CD4-positive, alpha-beta T cell treated with Interleukin-1 beta for 1 hour (primary cell): ENCODE data around the gene CRACR2A.

Experiments
- DNase-seq, 2 donors: peaks; one replicate each; pipeline ENCODE4 v3.0.0-alpha.2; 2020 to 2022

The CRACR2A gene

DNA sequence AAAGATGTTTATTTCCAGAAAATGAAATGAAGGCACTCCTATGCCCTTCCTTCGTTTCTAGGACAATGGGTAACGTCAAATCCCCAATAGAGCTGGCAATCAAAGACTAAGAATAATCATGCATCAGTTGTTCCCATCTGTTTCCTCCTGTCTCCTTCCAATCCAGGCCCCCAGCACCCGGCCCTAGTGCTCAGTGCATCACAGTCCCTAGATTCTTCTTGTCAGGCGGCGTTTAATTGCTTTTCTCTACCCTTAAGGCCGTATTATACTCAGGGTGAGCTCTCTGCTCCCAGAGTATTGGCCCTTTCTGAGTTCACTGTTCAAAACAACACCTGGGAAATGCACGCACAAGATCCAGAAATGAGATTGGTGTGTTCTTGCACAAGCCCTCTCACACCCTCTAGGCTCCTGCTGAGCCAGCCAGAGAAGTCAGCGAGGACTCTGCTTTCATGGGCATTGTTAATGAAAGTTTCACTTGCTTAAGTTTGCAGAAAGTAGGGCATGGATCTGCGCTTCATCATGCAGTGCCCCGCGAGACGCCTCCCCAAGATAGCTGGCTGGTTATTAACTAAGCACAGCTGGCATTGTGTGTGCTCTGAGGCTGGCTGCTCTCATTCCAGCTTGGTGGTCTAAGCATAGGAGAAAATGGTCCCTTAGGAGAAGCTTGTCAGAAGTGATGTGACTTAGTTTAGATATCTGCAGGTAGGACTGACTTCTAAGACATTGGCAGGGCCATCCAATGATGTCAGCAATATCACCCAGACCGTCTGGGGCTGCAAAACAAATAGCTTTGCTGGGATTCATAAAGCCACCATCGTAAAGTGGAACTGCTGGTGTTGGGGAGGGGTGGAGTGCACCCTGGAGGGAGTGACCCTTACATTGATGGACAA lies 28.7 kb downstream of the CRACR2A start:
- no peak for DNase-seq

GRCh38 chr12:3722368-3722767 lies 30.5 kb downstream of the CRACR2A start:
- DNase-seq, result no peak

DNA sequence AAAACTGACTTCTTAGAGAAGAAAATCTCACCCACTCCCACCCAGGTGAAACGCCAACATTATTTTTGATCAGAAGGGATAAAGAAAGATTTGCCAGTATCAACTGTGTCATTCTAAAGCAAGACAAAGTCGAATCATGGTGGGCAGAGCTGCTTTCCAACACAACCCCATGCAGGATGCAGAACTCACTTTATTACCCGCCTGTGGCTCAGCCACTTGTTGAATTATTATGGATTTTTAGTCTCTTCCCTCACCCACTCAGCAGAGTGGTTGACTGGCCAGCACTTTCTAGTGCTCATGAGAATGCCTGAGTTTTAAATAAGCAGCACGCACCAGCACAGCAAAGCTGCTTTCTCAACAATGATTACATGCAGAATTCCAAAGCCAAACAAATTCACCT lies 32.1 kb downstream of the CRACR2A start:
- DNase-seq, result no peak

- peak in 1 of 2 donors; percentile 60 for DNase-seq
These were observed 34.8 kb downstream of the CRACR2A start for GRCh38 chr12:3718100-3718499.

GRCh38 chr12:3717283-3717898 lies 35.5 kb downstream of the CRACR2A start:
- DNase-seq, result no peak

GRCh38 chr12:3715999-3716398 lies 36.9 kb downstream of the CRACR2A start:
- DNase-seq, result no peak

DNA sequence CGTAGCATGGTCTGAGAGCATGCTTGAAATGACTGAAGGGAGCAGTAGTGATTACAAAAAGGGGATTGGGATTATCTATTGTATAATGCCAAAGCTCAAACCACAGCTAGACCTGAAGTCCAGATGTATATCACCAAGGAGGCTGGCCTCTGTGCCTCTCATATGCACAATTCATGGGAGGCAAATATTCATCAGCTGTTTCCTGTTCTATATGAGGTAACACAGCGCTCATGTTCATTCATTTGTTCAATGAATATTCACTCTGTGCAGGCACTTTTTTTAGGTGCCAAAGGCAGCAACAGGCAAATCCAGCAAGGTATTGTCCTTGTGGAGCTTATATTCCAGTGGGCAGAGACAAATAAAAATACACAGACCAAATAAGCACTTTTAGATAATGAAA lies 39.0 kb downstream of the CRACR2A start:
- no peak for DNase-seq

- DNase-seq, result no peak
These were observed 39.4 kb downstream of the CRACR2A start for GRCh38 chr12:3713483-3713882.

GRCh38 chr12:3712209-3712992 lies 40.5 kb downstream of the CRACR2A start:
- no peak for DNase-seq

DNA sequence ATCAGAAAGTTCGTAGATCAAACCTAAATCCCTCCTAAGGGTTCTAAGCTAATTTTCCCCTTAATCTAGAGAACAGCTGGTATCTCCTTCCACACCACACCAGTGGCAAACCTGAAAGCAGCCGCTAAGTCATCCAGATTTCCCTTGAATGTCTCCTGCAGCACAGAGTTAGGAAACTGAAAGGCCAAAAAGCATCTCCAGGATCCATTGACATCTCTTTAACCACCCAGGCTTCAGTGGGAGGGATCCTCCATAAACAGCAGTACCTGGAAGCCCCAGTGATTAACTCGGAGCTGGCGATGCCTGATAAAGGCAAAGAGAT lies 47.6 kb downstream of the CRACR2A start:
- DNase-seq, result no peak

GRCh38 chr12:3704512-3705353 lies 48.2 kb downstream of the CRACR2A start:
- DNase-seq, result no peak

GRCh38 chr12:3700861-3701260 lies 52.0 kb downstream of the CRACR2A start:
- no peak for DNase-seq

GRCh38 chr12:3698218-3698974 lies 54.5 kb downstream of the CRACR2A start:
- no peak for DNase-seq

GRCh38 chr12:3697311-3697870 lies 55.5 kb downstream of the CRACR2A start:
- no peak for DNase-seq

- DNase-seq, result no peak
These were observed 58.2 kb downstream of the CRACR2A start for GRCh38 chr12:3694673-3695072.

DNA sequence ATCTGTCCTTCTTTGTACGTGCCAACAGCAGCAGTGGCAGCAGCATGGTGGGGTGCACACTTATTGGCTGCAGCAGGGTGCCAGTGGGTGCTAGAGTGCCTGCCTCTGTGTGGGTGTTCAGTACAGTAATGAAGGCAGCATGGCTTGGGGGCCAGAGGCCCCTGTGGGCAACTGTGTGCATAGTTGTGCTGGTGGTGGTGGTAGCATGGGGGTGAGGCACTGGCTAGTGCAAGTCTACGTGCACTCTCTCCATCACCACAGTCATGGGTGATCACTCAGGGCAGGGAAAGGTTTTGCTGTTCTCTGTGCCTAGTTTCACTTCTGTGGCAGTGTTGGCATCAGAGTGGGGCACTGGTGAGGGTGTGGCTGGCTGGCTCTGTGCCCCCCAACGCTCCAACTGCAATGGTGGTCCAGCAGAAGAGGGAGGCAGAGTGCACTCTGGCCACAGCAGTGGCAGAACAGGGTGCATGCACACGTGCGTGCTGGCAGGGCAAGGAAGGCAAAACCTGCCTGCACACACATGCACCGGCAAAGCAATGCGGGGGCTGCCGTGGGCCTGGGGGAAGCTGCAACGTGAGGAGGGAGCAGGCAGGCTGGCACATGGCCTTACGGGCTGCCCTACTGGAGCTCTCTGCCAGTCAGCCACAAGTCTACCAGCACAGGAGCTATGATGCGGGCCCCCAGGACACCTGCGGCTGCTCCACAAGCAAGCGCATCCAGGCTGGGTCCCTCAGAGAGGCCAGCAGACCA lies 60.1 kb downstream of the CRACR2A start:
- DNase-seq, result no peak

- DNase-seq, result no peak
These were observed 66.4 kb downstream of the CRACR2A start for GRCh38 chr12:3686463-3686862.

DNA sequence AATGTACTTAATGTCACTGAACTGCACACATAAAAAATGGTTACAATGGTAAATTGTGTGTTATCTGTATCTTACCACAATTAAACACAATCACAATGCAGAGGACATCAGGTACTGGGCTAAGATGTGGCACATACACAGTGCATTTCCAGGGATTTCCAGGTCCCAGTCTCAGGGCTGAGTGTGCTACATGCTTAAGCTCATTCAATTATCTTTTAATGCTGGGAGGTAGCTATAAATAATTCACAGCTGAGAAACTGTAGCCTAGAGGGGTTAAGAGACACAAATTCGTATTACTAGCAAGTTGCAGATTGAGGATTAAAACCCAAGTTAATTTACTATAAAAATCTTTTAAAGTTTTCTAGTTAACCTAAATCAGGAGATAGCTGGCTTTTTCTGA lies 67.1 kb downstream of the CRACR2A start:
- no peak for DNase-seq

- no peak for DNase-seq
These were observed 68.4 kb downstream of the CRACR2A start for GRCh38 chr12:3684449-3685051.

DNA sequence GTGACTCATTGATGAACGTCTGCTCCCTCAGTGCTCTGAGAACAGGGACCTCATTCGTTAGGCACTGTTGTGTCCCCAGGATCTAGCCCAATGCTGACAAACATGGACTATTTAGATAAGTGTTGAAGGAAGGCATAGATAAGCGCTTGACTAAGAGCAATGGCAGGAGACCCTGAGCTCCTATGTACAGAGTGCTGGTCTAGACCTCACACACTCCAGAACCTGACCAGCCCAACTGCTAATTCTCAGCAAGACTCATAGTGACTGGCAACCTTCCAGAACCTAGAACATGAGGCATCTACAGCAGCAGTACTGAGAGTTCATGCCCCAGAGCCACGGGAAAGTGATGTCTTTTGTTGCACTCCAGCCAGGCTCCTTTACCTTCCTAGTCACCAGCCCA lies 69.2 kb downstream of the CRACR2A start:
- DNase-seq, result no peak
